ENCODE results near the gene EML4.

The EML4 gene

DNA sequence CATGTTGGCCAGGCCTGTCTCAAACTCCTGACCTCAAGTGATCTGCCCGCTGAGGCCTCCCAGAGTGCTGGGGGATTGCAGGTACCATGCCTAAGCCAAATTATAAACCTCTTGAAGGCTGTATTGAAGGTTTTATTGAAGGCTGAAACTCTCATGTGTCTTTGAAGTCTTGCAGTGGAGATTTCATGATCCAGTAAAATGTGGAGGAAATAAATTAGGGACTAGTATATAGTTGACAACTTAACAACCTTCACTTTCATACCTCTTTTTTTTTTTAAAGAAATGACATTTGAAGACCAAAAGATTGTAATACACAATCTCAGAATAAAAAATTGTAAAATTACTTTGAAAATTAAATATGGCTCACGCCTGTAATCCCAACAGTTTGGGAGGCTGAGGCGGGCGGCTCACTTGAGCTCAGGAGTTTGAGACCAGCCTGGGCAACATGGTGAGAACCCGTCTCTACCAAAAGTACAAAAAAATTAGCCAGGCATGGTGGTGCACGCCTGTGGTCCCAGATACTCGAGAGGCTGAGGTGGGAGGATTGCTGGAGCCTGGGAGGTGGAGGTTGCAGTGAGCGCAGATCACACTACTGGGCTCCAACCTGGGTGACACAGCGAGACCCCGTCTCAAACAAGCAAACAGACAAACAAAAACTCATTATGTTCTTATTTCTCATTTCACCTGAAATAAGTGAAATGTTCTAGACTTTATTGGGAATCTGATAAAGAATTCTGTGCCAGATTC, 8.0 kb downstream of the EML4 start:
- TF ChIP-seq, protein P1, sequence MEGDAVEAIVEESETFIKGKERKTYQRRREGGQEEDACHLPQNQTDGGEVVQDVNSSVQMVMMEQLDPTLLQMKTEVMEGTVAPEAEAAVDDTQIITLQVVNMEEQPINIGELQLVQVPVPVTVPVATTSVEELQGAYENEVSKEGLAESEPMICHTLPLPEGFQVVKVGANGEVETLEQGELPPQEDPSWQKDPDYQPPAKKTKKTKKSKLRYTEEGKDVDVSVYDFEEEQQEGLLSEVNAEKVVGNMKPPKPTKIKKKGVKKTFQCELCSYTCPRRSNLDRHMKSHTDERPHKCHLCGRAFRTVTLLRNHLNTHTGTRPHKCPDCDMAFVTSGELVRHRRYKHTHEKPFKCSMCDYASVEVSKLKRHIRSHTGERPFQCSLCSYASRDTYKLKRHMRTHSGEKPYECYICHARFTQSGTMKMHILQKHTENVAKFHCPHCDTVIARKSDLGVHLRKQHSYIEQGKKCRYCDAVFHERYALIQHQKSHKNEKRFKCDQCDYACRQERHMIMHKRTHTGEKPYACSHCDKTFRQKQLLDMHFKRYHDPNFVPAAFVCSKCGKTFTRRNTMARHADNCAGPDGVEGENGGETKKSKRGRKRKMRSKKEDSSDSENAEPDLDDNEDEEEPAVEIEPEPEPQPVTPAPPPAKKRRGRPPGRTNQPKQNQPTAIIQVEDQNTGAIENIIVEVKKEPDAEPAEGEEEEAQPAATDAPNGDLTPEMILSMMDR (IDR thresholded peaks at IDR 0.05; ENCODE audit: low read depth, low read length) = no peak
- no peak overlapping the region for H3K4me3 ChIP-seq (replicated peaks in 1 of 2; ENCODE audit: low read depth in 2 of 2, low read length in 2 of 2)

DNA sequence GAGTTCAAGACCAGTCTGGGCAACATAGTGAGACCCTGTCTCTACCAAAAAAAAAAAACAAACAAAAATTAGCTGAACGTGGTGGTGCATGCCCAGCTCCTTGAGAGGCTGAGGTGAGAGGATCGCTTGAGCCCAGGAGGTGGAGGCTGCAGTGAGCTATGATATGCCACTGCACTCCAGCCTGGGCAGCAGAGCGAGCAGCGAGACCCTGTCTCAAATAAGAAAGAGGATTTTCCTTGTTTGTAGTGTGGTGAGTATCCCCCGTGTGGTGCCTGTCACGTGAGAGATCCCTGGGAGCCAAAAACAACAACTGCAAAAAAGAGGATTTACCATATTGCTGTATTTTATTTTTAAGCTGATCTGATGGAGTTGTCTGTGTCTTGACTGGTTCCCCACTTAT, 9.2 kb downstream of the EML4 start:
- no peak overlapping the region for H3K4me3 ChIP-seq (replicated peaks in 1 of 2; ENCODE audit: low read depth in 2 of 2, low read length in 2 of 2)
- TF ChIP-seq, protein P1 (IDR thresholded peaks at IDR 0.05; ENCODE audit: low read depth, low read length) = no peak
- DNase-seq (ENCODE audit: low read depth in 2 of 2) = no peak

More for the DNA sequence above, 8.0 kb downstream of the EML4 start:
- no peak for DNase-seq (ENCODE audit: low read depth in 2 of 2)

DNA sequence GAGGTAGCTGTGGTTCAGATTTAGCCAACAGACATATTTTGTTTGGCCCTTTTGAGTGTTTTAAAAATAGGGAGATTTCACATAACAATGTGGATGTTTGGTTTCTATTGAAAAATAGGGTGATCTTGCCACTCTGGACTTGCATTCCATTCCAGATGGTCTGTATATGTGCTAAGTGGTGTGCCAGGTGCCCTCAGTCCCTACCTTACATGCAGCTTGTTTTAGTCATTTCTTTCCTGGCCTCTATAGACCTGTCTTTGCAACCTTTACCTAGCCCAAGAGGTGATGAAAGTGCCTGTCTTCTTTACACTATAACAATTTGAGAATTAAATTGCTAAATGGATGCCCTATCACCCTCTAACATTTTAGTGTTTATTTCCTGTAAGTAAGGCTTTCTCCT, 11.1 kb downstream of the EML4 start:
- no peak overlapping the region for H3K4me3 ChIP-seq (replicated peaks in 1 of 2; ENCODE audit: low read depth in 2 of 2, low read length in 2 of 2)
- TF ChIP-seq, protein P1 (IDR thresholded peaks at IDR 0.05; ENCODE audit: low read depth, low read length) = no peak
- DNase-seq (ENCODE audit: low read depth in 2 of 2) = no peak

DNA sequence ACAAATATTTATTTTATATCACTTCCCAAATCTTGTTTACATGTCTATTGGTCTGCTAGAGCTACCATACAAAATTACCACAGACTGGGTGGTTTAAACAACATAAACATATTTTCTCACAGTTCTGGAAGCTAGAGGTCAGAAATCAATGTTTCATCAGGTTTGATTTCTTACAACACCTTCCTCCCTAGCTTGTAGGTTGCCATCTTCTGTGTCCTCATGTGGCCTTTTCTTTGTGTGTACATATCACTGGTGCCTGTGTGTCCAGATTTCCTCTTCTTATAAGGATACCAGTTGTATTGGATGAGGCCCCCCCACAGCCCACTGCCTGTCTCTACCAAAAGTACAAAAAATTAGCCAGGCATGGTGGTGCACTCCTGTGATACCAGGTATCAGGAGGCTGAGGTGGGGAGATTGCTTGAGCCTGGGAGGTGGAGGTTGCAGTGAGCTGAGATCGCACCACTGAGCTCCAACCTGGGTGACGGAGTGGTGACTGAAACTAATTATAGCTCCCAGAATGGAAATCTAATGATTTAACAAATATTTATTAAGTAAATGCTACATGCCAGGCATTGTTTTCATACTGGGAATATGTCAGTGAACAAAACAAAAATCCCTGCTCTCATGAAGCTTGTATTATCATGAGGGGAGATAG, 13.6 kb downstream of the EML4 start:
- DNase-seq (ENCODE audit: low read depth in 2 of 2) = no peak
- TF ChIP-seq, protein P1 (IDR thresholded peaks at IDR 0.05; ENCODE audit: low read depth, low read length) = no peak
- H3K4me3 ChIP-seq (replicated peaks in 1 of 2; ENCODE audit: low read depth in 2 of 2, low read length in 2 of 2) = no peak overlapping the region

DNA sequence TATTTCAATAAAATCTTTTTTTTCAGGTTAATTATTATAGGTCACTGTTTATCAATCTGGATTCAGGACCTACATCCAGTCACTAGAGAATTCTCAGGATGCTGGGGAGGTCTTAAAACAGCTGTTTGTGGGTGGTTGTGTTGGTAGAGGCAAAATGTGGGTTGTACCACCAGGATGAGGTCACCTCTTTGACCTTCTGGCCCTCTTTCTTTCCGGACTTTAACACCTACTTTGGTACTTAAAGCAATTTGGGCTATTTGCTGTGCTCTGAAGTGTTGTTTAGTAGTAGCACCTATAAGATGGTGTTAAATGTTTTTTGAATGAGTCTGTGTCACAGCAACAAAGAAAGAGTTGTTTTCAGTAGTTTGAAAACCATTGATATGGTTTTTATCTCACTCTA, 14.6 kb downstream of the EML4 start:
- no peak overlapping the region for H3K4me3 ChIP-seq (replicated peaks in 1 of 2; ENCODE audit: low read depth in 2 of 2, low read length in 2 of 2)
- TF ChIP-seq, protein P1 (IDR thresholded peaks at IDR 0.05; ENCODE audit: low read depth, low read length) = no peak
- no peak for DNase-seq (ENCODE audit: low read depth in 2 of 2)

DNA sequence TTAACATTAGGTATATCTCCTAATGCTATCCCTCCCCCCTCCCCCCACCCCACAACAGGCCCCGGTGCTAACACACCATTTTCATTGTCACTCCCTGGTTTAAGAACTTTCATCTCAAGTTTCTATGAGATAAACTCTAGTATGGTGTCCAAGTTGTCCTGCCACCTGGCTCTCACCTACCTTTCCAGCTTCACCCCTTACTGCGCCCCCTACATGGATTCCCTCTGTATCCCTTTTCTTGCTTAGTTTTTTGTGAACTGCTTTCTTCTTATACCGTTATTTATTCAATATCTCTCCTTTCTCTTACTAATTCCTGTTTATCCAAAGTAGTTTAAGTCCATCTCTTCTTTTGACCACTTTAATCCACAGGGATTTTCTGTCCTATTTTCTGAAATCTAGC, 15.2 kb downstream of the EML4 start:
- DNase-seq (ENCODE audit: low read depth in 2 of 2) = no peak
- TF ChIP-seq, protein P1 (IDR thresholded peaks at IDR 0.05; ENCODE audit: low read depth, low read length) = no peak
- no peak overlapping the region for H3K4me3 ChIP-seq (replicated peaks in 1 of 2; ENCODE audit: low read depth in 2 of 2, low read length in 2 of 2)
